GM21528 (cell line): ENCODE data around the gene CCDC149.

ENCODE experiments used
- ATAC-seq: cut with Tn5 transposase; IDR thresholded peaks from one replicate; pipeline ENCODE4 v1.9.1; 2021; ENCODE audit warnings: mild to moderate bottlenecking, moderate library complexity; ENCODE audit not compliant: unreplicated experiment, low FRiP score

Gene CCDC149

DNA sequence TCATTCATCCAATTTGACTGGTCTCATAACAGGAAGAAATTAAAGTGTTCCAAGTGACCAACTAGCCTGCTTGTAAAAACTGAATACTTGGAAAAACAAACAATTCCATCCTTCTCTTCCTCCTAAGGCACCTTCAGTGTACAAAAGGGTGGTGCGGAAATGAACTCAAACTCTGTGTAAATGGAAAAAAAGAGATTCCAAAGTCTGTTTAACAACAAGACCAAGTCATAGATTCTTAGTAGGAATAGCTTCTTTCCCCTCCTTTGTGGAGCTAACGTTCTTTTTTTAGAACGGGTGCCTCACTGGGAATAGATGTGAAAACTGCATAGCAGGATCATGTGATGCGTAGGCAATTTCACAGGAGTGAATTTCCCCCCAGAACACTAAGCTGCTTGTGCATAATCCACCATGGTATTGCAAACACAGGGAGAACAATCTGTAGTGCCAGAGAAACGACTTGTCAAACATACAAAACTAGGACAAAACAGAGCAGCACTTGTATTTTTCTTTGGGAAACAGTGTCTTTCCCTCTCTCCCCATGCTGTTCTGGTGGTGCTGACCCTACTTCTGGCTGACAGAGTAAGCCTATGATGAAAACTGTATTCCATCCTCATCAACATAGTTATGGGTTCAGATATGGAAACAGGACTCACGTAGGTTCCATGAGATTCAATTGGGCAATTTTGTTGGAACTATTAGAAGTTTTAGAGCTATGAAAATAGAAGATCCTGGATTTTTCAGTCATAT is 130.7 kb downstream of the CCDC149 start:
- no peak for ATAC-seq

- ATAC-seq, result no peak
Measured at GRCh38 chr4:24780936-24781495, 131.8 kb downstream of the CCDC149 start.

DNA sequence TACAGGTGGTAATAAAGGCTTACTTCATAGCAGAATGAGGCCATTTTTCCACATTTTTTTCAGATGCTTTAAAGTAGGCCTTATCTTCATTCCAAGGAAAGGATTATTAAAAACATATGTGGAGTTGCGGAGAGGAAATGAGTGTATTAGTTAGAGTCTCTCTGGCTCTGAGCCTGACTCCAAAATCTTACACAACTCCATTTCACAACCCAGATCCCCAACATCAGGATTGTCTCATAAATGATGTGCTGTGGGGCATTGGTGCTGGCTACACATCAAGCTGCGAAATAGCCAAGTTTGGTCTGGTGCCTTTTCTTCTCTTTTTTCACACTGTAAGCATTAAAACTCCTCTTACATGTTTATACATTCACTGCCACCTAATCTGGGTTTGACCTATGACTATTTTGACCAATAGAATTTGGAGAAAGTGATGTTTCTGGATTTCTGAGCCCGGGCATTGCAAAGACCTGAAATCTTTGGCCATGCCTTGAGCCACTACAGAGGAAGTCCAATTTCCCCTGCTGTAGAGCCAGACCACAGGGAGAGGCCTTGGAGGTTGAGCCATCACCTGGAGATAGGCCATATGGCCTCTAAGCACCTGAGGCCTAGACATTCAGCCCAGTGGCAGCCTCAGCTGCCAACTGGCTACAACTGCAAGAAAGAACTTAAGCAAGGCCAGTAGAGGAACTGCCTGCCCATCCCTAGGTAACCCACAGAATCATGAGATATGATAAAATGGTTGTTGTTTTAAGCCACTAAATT is 134.2 kb downstream of the CCDC149 start:
- ATAC-seq, result no peak

DNA sequence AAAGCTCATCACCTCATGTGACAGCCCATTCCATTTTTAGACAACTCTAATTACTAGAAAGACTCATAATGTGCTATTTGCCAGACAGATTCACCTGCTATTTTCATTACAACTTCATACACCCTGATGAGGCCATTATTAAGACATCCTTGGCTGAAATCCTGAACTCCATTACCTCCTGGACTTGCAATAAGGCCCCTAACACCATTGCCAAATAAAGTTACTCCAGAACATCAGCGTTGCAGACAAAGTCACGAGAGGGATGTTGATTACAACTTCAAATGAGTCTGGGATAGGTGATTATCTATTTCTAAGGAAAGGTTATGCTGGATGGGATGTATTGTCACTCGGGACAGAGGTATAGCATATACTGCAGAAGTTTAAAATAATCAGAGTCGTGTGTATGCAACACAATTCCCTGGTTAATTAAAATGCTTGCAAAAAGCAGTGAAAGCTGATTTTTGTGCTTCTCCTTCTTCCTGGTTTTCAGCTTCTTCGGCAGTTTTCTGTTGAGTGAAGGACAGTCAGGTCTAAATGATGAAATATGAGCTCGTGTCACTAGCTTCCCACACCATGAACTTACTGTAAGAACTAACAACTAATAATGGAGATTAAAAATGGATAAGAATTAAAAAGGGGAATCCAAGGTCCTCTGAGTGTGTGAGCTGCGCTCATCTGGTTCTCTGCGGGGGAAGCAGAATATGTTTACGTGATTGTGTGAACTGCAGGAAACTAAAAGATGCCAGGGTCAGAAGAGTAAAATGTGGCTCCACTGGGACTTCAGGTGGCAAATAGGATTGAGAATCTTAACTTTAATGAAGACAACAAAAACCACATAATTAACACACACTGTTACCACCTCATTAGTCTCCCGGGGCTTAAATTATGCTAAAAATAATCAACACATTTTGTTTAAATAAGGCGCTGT is 135.0 kb downstream of the CCDC149 start:
- no peak for ATAC-seq

DNA sequence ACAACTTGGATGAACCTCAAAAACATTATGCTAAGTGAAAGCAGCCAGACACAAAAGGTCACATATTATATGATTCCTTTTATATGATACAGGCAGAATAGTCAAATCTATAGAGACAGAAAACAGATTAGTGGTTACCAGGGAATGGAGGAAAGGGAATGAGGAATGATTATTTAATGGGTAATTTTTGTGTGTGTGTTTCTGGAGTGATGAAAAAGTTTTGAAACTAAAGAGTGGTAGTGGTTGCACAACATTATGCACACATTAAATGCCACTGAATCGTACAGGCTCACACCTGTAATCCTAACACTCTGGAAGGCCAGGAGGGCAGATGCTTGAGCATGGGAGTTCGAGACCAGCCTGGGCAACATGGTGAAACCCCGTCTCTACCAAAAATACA is 137.1 kb downstream of the CCDC149 start:
- no peak for ATAC-seq

DNA sequence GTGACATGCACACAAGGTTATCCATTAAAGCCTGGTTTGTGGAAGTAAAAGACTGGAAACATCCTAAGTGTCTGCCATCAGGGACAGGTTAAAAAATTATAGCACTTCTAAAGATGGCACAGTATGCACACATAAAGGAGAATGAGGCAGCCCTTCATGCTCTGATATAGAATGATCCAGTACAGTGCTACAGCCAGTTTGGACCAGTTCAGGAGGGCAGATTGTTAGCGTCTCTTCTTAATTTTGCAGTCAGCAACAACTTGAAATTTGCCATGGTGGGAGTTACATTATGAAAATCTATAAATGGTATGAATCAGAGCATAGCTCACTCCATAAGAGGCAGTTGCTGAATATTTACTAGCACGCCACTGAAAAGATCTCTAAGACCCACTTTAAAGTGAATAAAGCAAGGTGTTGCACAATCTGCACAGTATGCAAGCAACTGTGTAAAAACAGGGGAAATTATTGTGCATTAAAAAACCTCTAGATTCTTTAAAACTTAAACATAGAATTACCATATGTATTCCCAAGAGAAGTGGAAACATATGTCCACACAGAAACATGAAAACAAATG is 137.7 kb downstream of the CCDC149 start:
- ATAC-seq, result no peak

GRCh38 chr4:24774452-24774851 is 138.4 kb downstream of the CCDC149 start:
- ATAC-seq, result no peak

DNA sequence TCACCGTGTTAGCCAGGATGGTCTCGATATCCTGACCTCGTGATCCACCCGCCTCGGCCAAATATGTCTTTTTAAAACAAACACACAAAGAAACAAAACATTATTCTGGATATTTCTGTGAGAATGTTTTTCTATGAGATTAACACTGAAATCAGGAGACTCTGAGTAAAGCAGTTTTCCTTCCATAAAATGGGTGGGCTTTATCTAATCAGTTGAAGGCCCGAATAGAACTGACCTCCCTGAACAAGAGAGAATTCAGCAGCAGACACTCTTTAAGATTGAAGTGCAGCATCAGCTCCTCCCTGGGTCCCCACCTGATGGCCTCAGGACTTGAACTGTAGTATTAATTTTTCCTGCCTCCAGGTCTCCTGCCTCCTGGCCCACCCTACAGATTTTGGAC is 139.9 kb downstream of the CCDC149 start:
- ATAC-seq, result no peak

DNA sequence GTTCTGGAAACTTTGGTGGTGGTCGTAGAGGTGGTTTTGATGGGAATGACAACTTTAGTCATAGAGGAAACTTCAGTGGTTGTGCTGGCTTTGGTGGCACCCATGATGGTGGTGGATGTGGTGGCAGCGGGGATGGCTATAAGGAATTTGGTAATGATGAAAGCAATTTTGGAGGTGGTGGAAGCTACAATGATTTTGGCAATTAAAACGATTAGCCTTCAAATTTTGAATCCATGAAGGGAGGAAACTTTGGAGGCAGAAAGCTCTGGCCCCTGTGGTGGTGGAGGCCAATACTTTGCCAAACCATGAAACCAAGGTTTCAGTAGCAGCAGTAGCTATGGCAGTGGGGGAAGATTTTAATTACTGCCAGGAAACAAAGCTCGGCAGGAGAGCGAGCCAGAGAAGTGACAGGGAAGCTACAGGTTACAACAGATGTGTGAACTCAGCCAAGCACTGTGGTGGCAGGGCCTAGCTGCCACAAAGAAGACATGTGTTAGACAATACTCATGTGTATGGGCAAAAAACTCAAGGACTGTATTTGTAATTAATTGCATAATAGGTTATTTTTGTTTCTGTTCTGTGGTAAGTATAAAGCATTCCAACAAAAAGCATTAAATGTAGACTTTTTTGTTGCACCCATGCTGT is 140.7 kb downstream of the CCDC149 start:
- no peak for ATAC-seq

- no peak for ATAC-seq
Measured at GRCh38 chr4:24771241-24771640, 141.6 kb downstream of the CCDC149 start.

- ATAC-seq, result no peak
Measured at GRCh38 chr4:24770667-24771066, 142.2 kb downstream of the CCDC149 start.

- ATAC-seq, result peak; percentile 89
Measured at GRCh38 chr4:24770032-24770584, 142.7 kb downstream of the CCDC149 start.

DNA sequence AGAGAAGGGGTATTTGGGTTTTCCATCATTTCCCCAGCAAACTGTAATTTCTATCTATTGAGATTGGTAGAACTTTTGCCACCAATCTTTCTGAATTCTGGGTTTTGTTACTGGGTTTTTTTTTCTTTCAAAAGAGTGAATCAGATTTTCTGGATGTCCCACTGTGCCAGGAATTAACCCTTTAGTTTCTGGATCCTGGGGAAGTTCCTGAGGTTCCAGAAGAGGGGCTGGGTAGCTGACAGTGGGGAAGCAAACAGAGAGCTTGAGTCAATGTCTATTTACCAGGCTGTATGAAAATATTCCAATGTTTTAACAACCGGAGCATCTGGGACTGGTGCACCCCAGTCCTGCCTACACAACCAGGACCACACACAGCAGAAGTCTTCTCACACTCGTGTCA is 143.3 kb downstream of the CCDC149 start:
- peak; percentile 9 for ATAC-seq

DNA sequence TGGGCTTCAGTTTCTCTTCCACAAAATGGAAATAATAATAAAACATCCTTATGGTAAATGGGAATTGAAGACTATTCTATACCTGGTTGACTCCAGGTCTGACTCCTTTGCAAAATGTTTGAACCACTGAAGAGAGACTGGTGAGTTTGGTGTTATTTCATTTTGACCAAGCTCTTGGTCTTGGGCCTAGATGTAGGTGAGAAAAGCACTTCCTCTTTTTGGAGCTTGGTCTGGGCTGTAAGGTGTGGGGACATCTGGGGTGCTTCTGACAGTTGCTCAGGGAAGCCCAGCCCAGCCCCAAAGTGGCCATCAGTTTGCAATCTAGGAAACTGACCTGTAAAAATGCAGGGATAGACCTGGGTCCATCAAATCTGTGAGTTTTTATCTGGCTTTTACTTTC is 144.2 kb downstream of the CCDC149 start:
- ATAC-seq, result peak; percentile 73

- ATAC-seq, result no peak
Measured at GRCh38 chr4:24768006-24768405, 144.8 kb downstream of the CCDC149 start.

DNA sequence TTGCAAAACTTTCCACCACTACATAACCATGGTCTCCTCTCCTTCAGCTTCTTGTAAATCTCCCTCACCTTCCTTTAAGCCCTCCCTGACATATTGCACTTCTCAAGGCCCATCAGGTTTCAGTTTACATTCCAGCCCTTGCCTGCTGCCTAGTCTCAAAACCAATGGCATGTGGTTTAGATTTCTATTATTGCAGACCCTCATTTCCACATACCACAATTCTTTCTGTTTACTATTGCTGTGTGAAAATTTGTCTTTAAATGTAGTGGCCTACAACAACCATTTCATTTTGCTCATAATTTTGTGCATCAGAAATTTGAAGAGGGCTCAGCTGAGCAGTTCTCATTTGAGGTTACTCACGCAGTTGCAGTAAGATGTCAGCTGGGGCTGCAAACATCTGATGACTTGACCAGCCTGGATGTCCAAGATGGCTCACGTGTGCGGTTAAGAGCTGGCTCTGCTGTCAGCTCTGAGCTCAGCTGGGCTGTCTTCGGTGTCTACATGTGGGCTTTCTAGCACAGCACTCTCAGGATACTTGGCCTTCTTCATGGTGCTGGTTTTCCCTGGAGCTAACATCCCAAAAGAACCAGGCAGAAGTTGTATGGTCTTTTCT is 147.4 kb downstream of the CCDC149 start:
- no peak for ATAC-seq

GRCh38 chr4:24764345-24764744 is 148.5 kb downstream of the CCDC149 start:
- no peak for ATAC-seq

- ATAC-seq, result no peak
Measured at GRCh38 chr4:24763631-24764297, 149.1 kb downstream of the CCDC149 start.
